OCI-LY7 (cell line): ENCODE results near the gene WDR43.

Experiments
- CTCF ChIP-seq: fragments of 200-600 bp; sonication (generic); conservative IDR thresholded peaks from 2 replicates; pipeline ENCODE4 v1.5.1; 2014; ENCODE audit warnings: mild to moderate bottlenecking, antibody characterized with exemption, low read length, moderate library complexity, mixed read lengths
- EZH2phosphoT487 ChIP-seq: fragments of 200-600 bp; sonication (generic); IDR thresholded peaks from 2 replicates; pipeline ENCODE4 v1.6.1; 2018; ENCODE audit warnings: low read depth, borderline replicate concordance, mild to moderate bottlenecking, mixed run types, antibody characterized with exemption, low read length, moderate library complexity, mixed read lengths

GRCh38 chr2:28901841-28902240, 7.4 kb downstream of the WDR43 start:
- TF ChIP-seq CTCF (no peak), EZH2phosphoT487 (no peak)
